DND-41 (cell line): ENCODE results near the gene KRTAP19-5.

Source experiments
- ATAC-seq: fragments of 200-7000 bp; cut with Tn5 transposase; 3 replicates; pipeline ENCODE4 v1.9.1; 2021; ENCODE audit warnings: low read depth; ENCODE audit not compliant: insufficient read depth
- DNase-seq: peaks from one replicate; pipeline ENCODE4 v3.0.0-alpha.2; 2020
- H2AFZ ChIP-seq: 2 replicates; pipeline ENCODE4 v1.6.0; 2012; ENCODE audit warnings: low read depth, low read length
- H3K27ac ChIP-seq: 2 replicates; pipeline ENCODE4 v1.5.1; 2012; ENCODE audit warnings: low read length, inconsistent platforms
- H3K27me3 ChIP-seq: fragments of 200-600 bp; sonication (generic); 2 replicates; pipeline ENCODE4 v1.6.0; 2012; ENCODE audit warnings: low read length, mild to moderate bottlenecking, inconsistent platforms; ENCODE audit not compliant: insufficient read depth, poor library complexity
- H3K36me3 ChIP-seq: 2 replicates; pipeline ENCODE4 v1.5.1; 2012; ENCODE audit warnings: low read length, inconsistent platforms; ENCODE audit not compliant: insufficient read depth
- H3K4me1 ChIP-seq: 2 replicates; pipeline ENCODE4 v1.5.1; 2012; ENCODE audit warnings: mild to moderate bottlenecking, low read length; ENCODE audit not compliant: insufficient read depth
- H3K4me2 ChIP-seq: 2 replicates; pipeline ENCODE4 v1.6.0; 2012; ENCODE audit warnings: mild to moderate bottlenecking, moderate library complexity, low read length, inconsistent platforms; ENCODE audit not compliant: insufficient read depth
- H3K4me3 ChIP-seq, 2 experiments: fragments of 200-600 bp in 1 of 2; shearing (Covaris generic) in 1 of 2; 2 replicates each; pipeline ENCODE4 v1.5.1; 2012 to 2016; ENCODE audit warnings: inconsistent platforms in 2 of 2, low read length in 2 of 2, mild to moderate bottlenecking in 2 of 2, low read depth in 1 of 2, moderate library complexity in 1 of 2
- H3K79me2 ChIP-seq: 2 replicates; pipeline ENCODE4 v1.6.0; 2012; ENCODE audit warnings: low read length, inconsistent platforms; ENCODE audit not compliant: insufficient read depth
- H3K9ac ChIP-seq: 2 replicates; pipeline ENCODE4 v1.6.0; 2012; ENCODE audit warnings: low read depth, mild to moderate bottlenecking, inconsistent platforms, low read length, moderate library complexity
- H3K9me3 ChIP-seq: 2 replicates; pipeline ENCODE4 v1.5.1; 2012; ENCODE audit warnings: low read length, moderate library complexity, mild to moderate bottlenecking, inconsistent platforms; ENCODE audit not compliant: insufficient read depth, severe bottlenecking
- H4K20me1 ChIP-seq: 2 replicates; pipeline ENCODE4 v1.6.0; 2012; ENCODE audit warnings: low read length; ENCODE audit not compliant: insufficient read depth
- EZH2 ChIP-seq: IDR thresholded peaks from 3 replicates; pipeline ENCODE4 v1.6.1; 2012; ENCODE audit warnings: borderline replicate concordance, low read depth, mild to moderate bottlenecking, moderate library complexity, low read length, inconsistent platforms; ENCODE audit not compliant: severe bottlenecking
- TF ChIP-seq, protein P1 (sequence below): IDR thresholded peaks from 2 replicates; pipeline ENCODE4 v1.5.1; 2012; ENCODE audit warnings: borderline replicate concordance, low read length, moderate library complexity, mild to moderate bottlenecking; ENCODE audit not compliant: poor library complexity, severe bottlenecking; ENCODE audit errors: extremely low read depth

Gene KRTAP19-5

DNA sequence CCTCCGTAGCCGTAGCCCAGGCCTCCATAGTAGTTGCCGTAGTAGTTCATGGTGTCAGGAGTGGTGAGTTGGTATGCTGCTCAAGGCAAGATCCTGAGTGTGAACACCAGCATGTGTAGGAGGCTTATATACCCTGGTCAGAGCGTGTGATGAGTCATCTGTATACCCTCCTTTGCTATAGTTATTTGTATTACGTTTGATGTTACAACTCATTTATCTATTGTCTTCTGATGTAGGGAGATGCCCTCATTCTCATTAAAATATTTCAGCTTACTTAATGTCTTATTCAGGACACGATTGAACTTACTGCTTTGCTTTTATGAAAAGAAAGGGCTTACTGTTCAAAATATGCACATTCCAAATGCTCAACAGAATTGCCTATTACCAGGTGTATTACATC lies at the start of gene KRTAP19-5:
Gene KRTAP19-5, minus strand, starts transcription at position 101 of the 400 bp plus-strand sequence. Its CDS starts 51 bp downstream, at position 50.
- no peak within 1 kb of the TSS for H3K9ac ChIP-seq
- no peaks in the 10 kb centered on the region for H3K9me3 ChIP-seq
- no peak within 1 kb of the TSS for H3K4me2 ChIP-seq
- no peaks in the 10 kb centered on the region for H3K4me1 ChIP-seq
- DNase-seq: no peak
- H3K79me2 ChIP-seq: no peaks in the 10 kb centered on the region
- no peak for ATAC-seq
- H3K27me3 ChIP-seq: no peaks in the 10 kb centered on the region
- TF ChIP-seq, protein P1, sequence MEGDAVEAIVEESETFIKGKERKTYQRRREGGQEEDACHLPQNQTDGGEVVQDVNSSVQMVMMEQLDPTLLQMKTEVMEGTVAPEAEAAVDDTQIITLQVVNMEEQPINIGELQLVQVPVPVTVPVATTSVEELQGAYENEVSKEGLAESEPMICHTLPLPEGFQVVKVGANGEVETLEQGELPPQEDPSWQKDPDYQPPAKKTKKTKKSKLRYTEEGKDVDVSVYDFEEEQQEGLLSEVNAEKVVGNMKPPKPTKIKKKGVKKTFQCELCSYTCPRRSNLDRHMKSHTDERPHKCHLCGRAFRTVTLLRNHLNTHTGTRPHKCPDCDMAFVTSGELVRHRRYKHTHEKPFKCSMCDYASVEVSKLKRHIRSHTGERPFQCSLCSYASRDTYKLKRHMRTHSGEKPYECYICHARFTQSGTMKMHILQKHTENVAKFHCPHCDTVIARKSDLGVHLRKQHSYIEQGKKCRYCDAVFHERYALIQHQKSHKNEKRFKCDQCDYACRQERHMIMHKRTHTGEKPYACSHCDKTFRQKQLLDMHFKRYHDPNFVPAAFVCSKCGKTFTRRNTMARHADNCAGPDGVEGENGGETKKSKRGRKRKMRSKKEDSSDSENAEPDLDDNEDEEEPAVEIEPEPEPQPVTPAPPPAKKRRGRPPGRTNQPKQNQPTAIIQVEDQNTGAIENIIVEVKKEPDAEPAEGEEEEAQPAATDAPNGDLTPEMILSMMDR: no peak
- no peak for TF ChIP-seq EZH2
- no peak within 1 kb of the TSS for H2AFZ ChIP-seq
- no peaks in the 10 kb centered on the region for H3K36me3 ChIP-seq
- H4K20me1 ChIP-seq: no peaks in the 10 kb centered on the region
- H3K27ac ChIP-seq: no peak within 1 kb of the TSS
- no peak within 1 kb of the TSS for H3K4me3 ChIP-seq

DNA sequence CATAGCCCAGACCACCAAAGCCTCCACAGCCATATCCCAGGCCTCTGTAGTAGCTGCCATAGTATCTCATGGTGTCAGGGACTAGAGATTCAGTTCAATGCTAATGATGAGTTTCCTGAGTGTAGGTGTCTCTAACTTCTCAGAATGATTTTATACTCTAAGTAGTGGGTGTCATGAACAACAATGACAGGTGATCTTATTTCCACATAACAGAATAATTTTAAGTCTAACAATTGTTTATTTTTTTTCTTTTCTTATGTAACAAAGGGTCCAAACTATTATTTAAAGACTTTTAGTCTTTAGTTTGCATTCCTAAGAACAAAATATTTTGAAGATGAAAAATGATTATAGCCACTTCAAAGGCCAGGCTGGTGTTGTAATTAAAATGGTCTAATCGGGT lies 39.8 kb upstream of the KRTAP19-5 start, which contains the start of gene KRTAP19-6:
Gene KRTAP19-6, minus strand, starts transcription at position 101 of the 400 bp plus-strand sequence. Its CDS starts 31 bp downstream, at position 70.
- no peak for TF ChIP-seq EZH2
- TF ChIP-seq, protein P1: no peak
- DNase-seq: no peak
- ATAC-seq: no peak
- Histone ChIP-seq H3K27me3 (no peaks in the 10 kb centered on the region), H3K79me2 (no peaks in the 10 kb centered on the region), H4K20me1 (no peaks in the 10 kb centered on the region), H2AFZ (no peak within 1 kb of the TSS), H3K27ac (no peak within 1 kb of the TSS), H3K4me3 (no peak within 1 kb of the TSS), H3K4me1 (no peaks in the 10 kb centered on the region), H3K9me3 (no peaks in the 10 kb centered on the region), H3K9ac (no peak within 1 kb of the TSS), H3K4me2 (no peak within 1 kb of the TSS), H3K36me3 (no peaks in the 10 kb centered on the region)

DNA sequence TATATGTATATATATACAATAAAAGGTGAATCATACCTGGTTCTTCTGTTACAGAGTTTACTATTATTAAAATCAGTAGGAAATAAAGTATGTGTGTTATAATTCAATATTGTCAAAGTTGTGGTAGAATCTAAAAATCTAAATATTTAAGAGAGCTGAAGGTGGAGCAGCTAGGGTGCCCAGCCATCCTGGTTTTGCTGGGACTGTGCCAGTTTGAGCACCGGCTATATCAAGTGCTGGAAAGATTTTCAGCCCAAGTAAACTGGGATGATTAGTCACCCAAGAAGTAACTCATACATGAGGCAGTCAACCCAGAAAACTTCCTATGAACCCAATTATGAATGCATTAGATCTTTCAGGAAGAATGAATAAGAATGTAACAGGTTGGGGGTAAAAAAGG lies 16.9 kb upstream of the KRTAP19-5 start:
- no peak for DNase-seq
- no peak overlapping the region for H3K27ac ChIP-seq
- no peaks in the 10 kb centered on the region for H3K9me3 ChIP-seq
- H4K20me1 ChIP-seq: no peaks in the 10 kb centered on the region
- no peak for TF ChIP-seq EZH2
- TF ChIP-seq, protein P1: no peak
- no peaks in the 10 kb centered on the region for H3K27me3 ChIP-seq
- H3K4me3 ChIP-seq: no peak overlapping the region
- H3K4me2 ChIP-seq: no peak overlapping the region
- ATAC-seq: no peak
- H3K4me1 ChIP-seq: no peaks in the 10 kb centered on the region
- H3K9ac ChIP-seq: no peak overlapping the region
- no peak overlapping the region for H2AFZ ChIP-seq
- H3K36me3 ChIP-seq: no peaks in the 10 kb centered on the region
- no peaks in the 10 kb centered on the region for H3K79me2 ChIP-seq

DNA sequence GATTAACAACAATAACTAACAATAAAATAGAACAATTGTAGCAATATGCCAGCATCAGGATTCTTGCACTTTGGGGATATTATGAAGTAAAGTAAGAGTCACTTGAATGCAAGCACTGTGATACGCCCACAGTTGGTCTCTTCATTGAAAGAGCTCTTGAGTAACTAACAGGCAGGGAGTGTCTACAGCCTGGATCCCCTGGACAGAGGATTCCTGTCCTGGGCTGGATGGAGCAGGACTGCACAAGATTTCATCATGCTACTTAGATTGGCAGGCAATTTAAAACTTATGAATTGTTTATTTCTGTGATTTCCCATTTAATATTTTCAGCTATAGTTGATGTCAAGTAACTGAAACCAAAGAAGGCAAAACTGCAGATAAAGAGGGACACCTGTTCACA lies 13.7 kb upstream of the KRTAP19-5 start:
- DNase-seq (no peak), ATAC-seq (no peak)
- Histone ChIP-seq H3K4me1 (no peaks in the 10 kb centered on the region), H3K27me3 (no peaks in the 10 kb centered on the region), H3K36me3 (no peaks in the 10 kb centered on the region), H3K79me2 (no peaks in the 10 kb centered on the region), H3K27ac (no peak overlapping the region), H4K20me1 (no peaks in the 10 kb centered on the region), H3K4me3 (no peak overlapping the region), H2AFZ (no peak overlapping the region), H3K4me2 (no peak overlapping the region), H3K9ac (no peak overlapping the region), H3K9me3 (no peaks in the 10 kb centered on the region)
- TF ChIP-seq EZH2: no peak
- TF ChIP-seq, protein P1: no peak
